K562 (cell line): ENCODE data around the gene PLCL2. TPM values are rescaled to one million over a fixed set of nuclear protein-coding genes. Genes with fewer than 3 reads are reported as not detected.

Experiments used
- ATAC-seq: fragments of 200-7000 bp; cut with Tn5 transposase; 3 replicates; pipeline ENCODE4 v1.9.1; 2020; ENCODE audit warnings: moderate library complexity
- BruUV-seq: library from RNA; stranded (reverse); fragments of 400-500 nt; replicated peaks from 2 replicates; lab custom pipeline; 2021; lab: Mats Ljungman, UMichigan
- CTCF ChIA-PET: fragments of 300-600 bp; formaldehyde crosslinking; extraction: SDS; loops from one replicate; lab custom pipeline; 2021; ENCODE audit warnings: low intra/inter-chr PET ratio; lab: Yijun Ruan, JAX
- POLR2A ChIA-PET: fragments of 300-600, 350-650 bp; sonication (Branson Sonifier 250); formaldehyde crosslinking; extraction: SDS; loops from one replicate; lab custom pipeline; 2021; ENCODE audit warnings: antibody characterized with exemption, inconsistent platforms; lab: Yijun Ruan, JAX
- DNase-seq, 4 experiments: peaks; one replicate each; pipeline versions ENCODE4 v3.0.0 to v3.0.0-alpha.2; 2011 to 2018; ENCODE audit warnings: low spot score in 3 of 4, mixed read lengths in 3 of 4; ENCODE audit errors: extremely low read depth in 1 of 4
- FAIRE-seq: peaks from 2 replicates; lab custom pipeline; 2011; peaks lifted over from hg19 to GRCh38; lab: Jason Lieb, UNC
- H2AFZ ChIP-seq: 2 replicates; pipeline ENCODE4 v1.6.0; 2011; ENCODE audit warnings: low read depth, low read length, control low read depth, inconsistent platforms
- H3K27ac ChIP-seq: fragments of 200-600 bp; 3 replicates; pipeline ENCODE4 v1.8.0; 2011; ENCODE audit warnings: low read depth, mild to moderate bottlenecking, control low read depth, inconsistent platforms, low read length, moderate library complexity, mixed read lengths; ENCODE audit errors: extremely low read depth
- H3K27me3 ChIP-seq, 2 experiments: fragments of 300-600 bp in 1 of 2; 2 replicates in 1 of 2; 3 replicates in 1 of 2; pipeline versions ENCODE4 v1.6.0 to v1.8.0; 2011; ENCODE audit warnings: inconsistent platforms in 2 of 2, low read length in 2 of 2, mild to moderate bottlenecking in 1 of 2, mixed read lengths in 1 of 2, moderate library complexity in 1 of 2; ENCODE audit not compliant: control insufficient read depth in 2 of 2, insufficient read depth in 2 of 2
- H3K36me3 ChIP-seq: fragments of 300-600 bp; 3 replicates; pipeline ENCODE4 v1.8.0; 2011; ENCODE audit warnings: mild to moderate bottlenecking, low read length, inconsistent platforms; ENCODE audit not compliant: control insufficient read depth, insufficient read depth
- H3K4me1 ChIP-seq, 2 experiments: fragments of 200-600 bp in 1 of 2; replicated peaks in 1 of 2; 2 replicates in 1 of 2; 3 replicates in 1 of 2; pipeline versions ENCODE4 v1.5.1 to v1.8.0; 2011; ENCODE audit warnings: inconsistent platforms in 2 of 2, low read length in 2 of 2, mild to moderate bottlenecking in 1 of 2, mixed read lengths in 1 of 2, moderate library complexity in 1 of 2; ENCODE audit not compliant: control insufficient read depth in 2 of 2, insufficient read depth in 2 of 2
- H3K4me2 ChIP-seq: 2 replicates; pipeline ENCODE4 v1.6.1; 2011; ENCODE audit warnings: low read length, control low read depth, inconsistent platforms, mixed read lengths; ENCODE audit not compliant: insufficient read depth
- H3K4me3 ChIP-seq: fragments of 200-600 bp; sonication (generic), shearing (Covaris generic); 2 replicates; pipeline ENCODE4 v1.5.1; 2016; ENCODE audit warnings: control low read depth, inconsistent platforms
- H3K79me2 ChIP-seq: fragments of 200-600 bp; 3 replicates; pipeline ENCODE4 v1.8.0; 2011; ENCODE audit warnings: low read length, inconsistent platforms; ENCODE audit not compliant: control insufficient read depth, insufficient read depth
- H3K9ac ChIP-seq, 2 experiments: 2 replicates each; pipeline versions ENCODE4 v1.6.0 to v1.6.1; 2011; ENCODE audit warnings: low read depth in 2 of 2, low read length in 2 of 2, control low read depth in 1 of 2, inconsistent platforms in 1 of 2, mild to moderate bottlenecking in 1 of 2, mixed read lengths in 1 of 2; ENCODE audit not compliant: insufficient read depth in 1 of 2
- H3K9me1 ChIP-seq: one replicate; pipeline ENCODE4 v1.6.0; 2011; ENCODE audit warnings: inconsistent platforms, mild to moderate bottlenecking, low read length, moderate library complexity; ENCODE audit not compliant: control insufficient read depth, insufficient read depth
- H3K9me3 ChIP-seq: replicated peaks from 2 replicates; pipeline ENCODE4 v1.5.1; 2011; ENCODE audit warnings: low read depth, low read length, inconsistent platforms; ENCODE audit not compliant: control insufficient read depth, insufficient read depth
- H4K20me1 ChIP-seq: replicated peaks from 2 replicates; pipeline ENCODE4 v1.6.1; 2011; ENCODE audit warnings: low read length, inconsistent platforms, mixed read lengths; ENCODE audit not compliant: control insufficient read depth, insufficient read depth
- EHMT2 ChIP-seq: fragments of 450-650 bp; IDR thresholded peaks from 2 replicates; pipeline ENCODE4 v1.6.1; 2018; ENCODE audit warnings: antibody characterized with exemption
- ERF ChIP-seq: fragments of 450-650 bp; formaldehyde crosslinking; IDR thresholded peaks from 2 replicates; pipeline ENCODE4 v1.4.0; 2020; ENCODE audit warnings: mild to moderate bottlenecking, mixed read lengths
- RAD51 ChIP-seq: fragments of 450-650 bp; IDR thresholded peaks from 2 replicates; pipeline ENCODE4 v1.7.1; 2016; ENCODE audit warnings: low read depth, mild to moderate bottlenecking, borderline replicate concordance
- SMARCB1 ChIP-seq: IDR thresholded peaks from 2 replicates; pipeline ENCODE4 v1.6.1; 2011; ENCODE audit warnings: improper control_type of control experiment, low read depth; ENCODE audit not compliant: insufficient read length
- SNIP1 ChIP-seq: fragments of 450-650 bp; IDR thresholded peaks from 2 replicates; pipeline ENCODE4 v1.7.1; 2017; ENCODE audit warnings: low read depth, mild to moderate bottlenecking
- ZNF311 ChIP-seq: fragments of 250-450 bp; sonication (Bioruptor Pico); IDR thresholded peaks from 2 replicates; pipeline ENCODE4 v1.4.0; 2020; ENCODE audit warnings: mild to moderate bottlenecking, moderate library complexity
- ZNF408 ChIP-seq: fragments of 250-450 bp; sonication (Bioruptor Pico); IDR thresholded peaks from 2 replicates; pipeline ENCODE4 v1.4.0; 2020; ENCODE audit warnings: low read depth, mild to moderate bottlenecking, moderate library complexity
- ZNF561 ChIP-seq: fragments of 450-650 bp; formaldehyde crosslinking; conservative IDR thresholded peaks from 2 replicates; pipeline ENCODE4 v1.4.0; 2020; ENCODE audit warnings: mild to moderate bottlenecking, moderate library complexity
- ZNF717 ChIP-seq: fragments of 250-450 bp; sonication (Bioruptor Pico); IDR thresholded peaks from 2 replicates; pipeline ENCODE4 v1.5.0; 2021
- WGBS: fragments of 100-300 bp; shearing (Covaris generic); methylation state at CpG from one replicate; pipeline ENCODE4 v1.1.6; 2016; ENCODE audit warnings: low coverage, mixed read lengths; ENCODE audit not compliant: insufficient coverage; ENCODE audit errors: missing lambda C conversion rate; 5-methylcytosine and 5-hydroxymethylcytosine counted together
- in situ Hi-C: fragments of 300-500 bp; cut with MboI; formaldehyde crosslinking; loops from 4 replicates; pipeline ENCODE4 v1.15.0; 2018; ENCODE audit warnings: inconsistent platforms, mixed read lengths
- intact Hi-C: fragments of 100-400 bp; cut with micrococcal nuclease; formaldehyde crosslinking; loops from 2 replicates; pipeline ENCODE4 v1.14.2; 2022
- polyA plus RNA-seq, 8 experiments: library from polyadenylated mRNA; depleted of rRNA in 4 of 8; stranded (reverse) in 5 of 8; unstranded in 3 of 8; fragments of >200 nt; fragmentation: Nextera tagmentation in 2 of 8; fragmentation: Illumina TruSeq in 1 of 8; extraction: Ambion mirVana in 2 of 8; extraction: Trizol in 1 of 8; gene quantifications; 2 replicates each; pipeline versions ENCODE4 v1.2.1 to v1.2.3, GENCODE V29; 2011 to 2014; ENCODE audit warnings: inconsistent platforms in 1 of 8, missing spikeins in 1 of 8
- total RNA-seq, 7 experiments: library from RNA; depleted of rRNA in 6 of 7; stranded (reverse); fragments of >200 nt in 6 of 7; fragmentation: Illumina TruSeq in 2 of 7; extraction: Trizol in 2 of 7; gene quantifications; 2 replicates each; pipeline versions ENCODE4 v1.2.1 to v1.2.3, GENCODE V29; 2011 to 2021; ENCODE audit warnings: low replicate concordance in 1 of 7
- TF ChIP-seq, protein P1 (sequence below): conservative IDR thresholded peaks from 2 replicates; pipeline ENCODE4 v1.6.1; 2011; ENCODE audit warnings: low read depth, mild to moderate bottlenecking, low read length; ENCODE audit not compliant: control insufficient read depth

PLCL2 gene
- total and polyA plus RNA-seq, 9 of the 15 experiments (the other 6 are each of a cell fraction or from before 2014, with no cell fraction given) = 0.03 to 0.18 (median 0.11) TPM; not detected in 2

DNA sequence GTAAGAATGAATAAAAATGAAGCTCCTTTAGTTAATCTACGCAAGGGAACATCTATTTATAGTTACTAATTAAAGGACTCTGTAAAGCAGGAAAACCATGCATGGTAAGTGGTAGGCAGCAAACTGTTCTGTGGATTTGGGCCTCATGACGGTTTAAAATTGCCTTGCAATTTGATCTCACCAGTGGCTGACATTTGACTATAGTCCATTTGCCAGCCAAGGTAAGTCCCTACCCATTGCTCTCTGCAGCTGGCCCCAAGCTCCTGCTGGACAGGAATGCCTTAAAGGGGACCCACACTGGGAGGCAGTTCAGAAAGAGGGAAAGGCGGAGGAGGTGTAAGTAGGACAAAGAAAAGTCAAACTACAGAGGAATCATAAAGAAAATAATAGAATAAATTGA is 203.3 kb downstream of the PLCL2 start (continued):
- no peak for TF ChIP-seq ZNF311 (CRISPR knock-in tag)
- no peak for TF ChIP-seq SNIP1
- TF ChIP-seq SMARCB1 = no peak

DNA sequence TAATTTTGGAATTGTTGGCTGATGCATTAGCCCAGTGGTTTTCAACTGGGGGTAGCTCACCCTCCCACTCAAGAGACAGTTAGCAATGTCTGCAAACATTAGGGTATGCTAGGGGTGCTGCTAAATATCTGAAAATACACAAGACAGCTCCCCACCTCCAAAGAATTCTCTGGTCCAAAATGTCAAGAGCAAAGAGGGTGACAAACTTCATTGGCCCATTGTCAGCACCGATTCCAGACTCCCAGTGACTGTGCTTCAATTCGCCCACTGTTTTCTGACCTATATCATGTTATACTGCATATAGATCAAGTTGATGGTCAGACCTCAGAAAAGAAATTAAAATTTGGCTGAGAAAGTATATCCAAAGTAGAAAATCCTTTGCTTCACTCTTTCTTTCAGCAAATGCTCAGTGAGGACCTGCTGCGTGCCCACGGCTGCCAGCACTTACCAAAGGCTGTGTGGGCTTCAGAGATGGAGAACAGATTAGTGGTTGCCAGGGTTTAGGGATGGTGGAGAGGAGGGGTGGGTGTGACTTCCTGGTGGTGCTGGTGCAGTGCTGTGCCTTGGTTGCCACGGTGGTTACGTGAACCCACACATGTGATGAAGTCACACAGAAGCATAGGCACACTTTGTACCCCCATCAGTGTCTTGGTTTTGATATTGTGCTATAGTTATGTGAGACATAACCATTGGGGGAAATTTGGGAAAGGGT is 204.0 kb downstream of the PLCL2 start:
- no peaks in the 10 kb centered on the region for H3K79me2 ChIP-seq
- H3K9me3 ChIP-seq = no peaks in the 10 kb centered on the region
- H3K9ac ChIP-seq = no peak overlapping the region
- no peak for ATAC-seq
- H3K9me1 ChIP-seq = no peaks in the 10 kb centered on the region
- no peaks in the 10 kb centered on the region for H3K36me3 ChIP-seq
- no peaks in the 10 kb centered on the region for H3K4me1 ChIP-seq
- no peaks in the 10 kb centered on the region for H4K20me1 ChIP-seq
- TF ChIP-seq EHMT2 (no peak), ZNF408 (no peak), ZNF717 (CRISPR knock-in tag) (no peak), ERF (no peak), ZNF561 (no peak), RAD51 (no peak)
- TF ChIP-seq, protein P1, sequence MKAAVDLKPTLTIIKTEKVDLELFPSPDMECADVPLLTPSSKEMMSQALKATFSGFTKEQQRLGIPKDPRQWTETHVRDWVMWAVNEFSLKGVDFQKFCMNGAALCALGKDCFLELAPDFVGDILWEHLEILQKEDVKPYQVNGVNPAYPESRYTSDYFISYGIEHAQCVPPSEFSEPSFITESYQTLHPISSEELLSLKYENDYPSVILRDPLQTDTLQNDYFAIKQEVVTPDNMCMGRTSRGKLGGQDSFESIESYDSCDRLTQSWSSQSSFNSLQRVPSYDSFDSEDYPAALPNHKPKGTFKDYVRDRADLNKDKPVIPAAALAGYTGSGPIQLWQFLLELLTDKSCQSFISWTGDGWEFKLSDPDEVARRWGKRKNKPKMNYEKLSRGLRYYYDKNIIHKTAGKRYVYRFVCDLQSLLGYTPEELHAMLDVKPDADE = no peak
- TF ChIP-seq, all 486 proteins: peak for 0
- 0% methylated on average over 6 of the region's 6 CpGs for WGBS
- ChIA-PET CTCF (no interaction called here), POLR2A (interaction anchor here (0.7 kb wide), 1 partner anchor 785 kb away, joined by 3 read pairs; no protein-coding TSS in a partner anchor)
- no peak overlapping the region for H3K4me3 ChIP-seq
- BruUV-seq = no TSS peak
- H2AFZ ChIP-seq = no peak overlapping the region
- no peak for DNase-seq
- FAIRE-seq = no peak
- no peak overlapping the region for H3K4me2 ChIP-seq
- H3K27ac ChIP-seq = no peak overlapping the region
- intact Hi-C loops = no loop called here
- peaks cover 5 to 6% of the 10 kb centered on the region in 2 experiments; a peak in 4 of 5 replicates for H3K27me3 ChIP-seq
- in situ Hi-C loops = no loop called here
